ENCODE results near the gene ZEB2. TPM values are rescaled to one million over a fixed set of nuclear protein-coding genes. Genes with fewer than 3 reads are reported as not detected.

Gene ZEB2
- total and polyA plus RNA-seq, 9 donors: 55.3 to 250 (median 174) TPM

DNA sequence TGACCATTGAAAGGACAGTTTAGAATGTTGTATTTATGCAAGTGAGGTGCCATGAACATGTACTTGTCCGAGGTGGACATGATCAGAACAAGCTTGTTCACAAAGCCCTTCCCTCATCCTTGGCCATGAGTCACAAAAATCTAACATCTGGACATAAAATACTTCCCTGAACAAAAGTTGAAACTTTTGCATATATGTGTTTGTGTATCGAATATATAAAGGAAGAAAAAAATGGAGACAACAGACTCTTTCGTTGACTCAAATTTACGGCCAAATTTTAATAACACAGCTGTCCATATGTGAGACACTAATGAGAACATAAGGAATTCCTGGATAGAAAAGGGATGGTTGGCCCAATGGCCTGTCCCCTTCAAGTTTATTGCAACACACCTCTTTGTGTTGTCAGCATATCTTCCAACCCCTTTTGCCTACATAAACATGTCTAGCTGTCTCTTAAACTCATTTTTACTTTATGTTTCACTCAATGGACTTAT, 19.4 kb upstream of the ZEB2 start:
- Histone ChIP-seq H3K4me1 (ENCODE audit: insufficient read depth) (no peaks in the 10 kb centered on the region), H3K4me3 (no peak overlapping the region), H3K27me3 (no peaks in the 10 kb centered on the region), H3K9me3 (no peaks in the 10 kb centered on the region), H3K36me3 (no peaks in the 10 kb centered on the region), H3K27ac (no peak overlapping the region)
- TF ChIP-seq EP300 (IDR thresholded peaks at IDR 0.05) (no peak), POLR2A (IDR thresholded peaks at IDR 0.05) (no peak)
- TF ChIP-seq, protein P1, sequence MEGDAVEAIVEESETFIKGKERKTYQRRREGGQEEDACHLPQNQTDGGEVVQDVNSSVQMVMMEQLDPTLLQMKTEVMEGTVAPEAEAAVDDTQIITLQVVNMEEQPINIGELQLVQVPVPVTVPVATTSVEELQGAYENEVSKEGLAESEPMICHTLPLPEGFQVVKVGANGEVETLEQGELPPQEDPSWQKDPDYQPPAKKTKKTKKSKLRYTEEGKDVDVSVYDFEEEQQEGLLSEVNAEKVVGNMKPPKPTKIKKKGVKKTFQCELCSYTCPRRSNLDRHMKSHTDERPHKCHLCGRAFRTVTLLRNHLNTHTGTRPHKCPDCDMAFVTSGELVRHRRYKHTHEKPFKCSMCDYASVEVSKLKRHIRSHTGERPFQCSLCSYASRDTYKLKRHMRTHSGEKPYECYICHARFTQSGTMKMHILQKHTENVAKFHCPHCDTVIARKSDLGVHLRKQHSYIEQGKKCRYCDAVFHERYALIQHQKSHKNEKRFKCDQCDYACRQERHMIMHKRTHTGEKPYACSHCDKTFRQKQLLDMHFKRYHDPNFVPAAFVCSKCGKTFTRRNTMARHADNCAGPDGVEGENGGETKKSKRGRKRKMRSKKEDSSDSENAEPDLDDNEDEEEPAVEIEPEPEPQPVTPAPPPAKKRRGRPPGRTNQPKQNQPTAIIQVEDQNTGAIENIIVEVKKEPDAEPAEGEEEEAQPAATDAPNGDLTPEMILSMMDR (IDR thresholded peaks at IDR 0.05): no peak
- WGBS, 3 donors: 72 to 88% (median 87%) methylated on average over 4 of the region's 4 CpGs
- intact Hi-C loops (cut with DNase I): no loop called here
- no peak for DNase-seq

DNA sequence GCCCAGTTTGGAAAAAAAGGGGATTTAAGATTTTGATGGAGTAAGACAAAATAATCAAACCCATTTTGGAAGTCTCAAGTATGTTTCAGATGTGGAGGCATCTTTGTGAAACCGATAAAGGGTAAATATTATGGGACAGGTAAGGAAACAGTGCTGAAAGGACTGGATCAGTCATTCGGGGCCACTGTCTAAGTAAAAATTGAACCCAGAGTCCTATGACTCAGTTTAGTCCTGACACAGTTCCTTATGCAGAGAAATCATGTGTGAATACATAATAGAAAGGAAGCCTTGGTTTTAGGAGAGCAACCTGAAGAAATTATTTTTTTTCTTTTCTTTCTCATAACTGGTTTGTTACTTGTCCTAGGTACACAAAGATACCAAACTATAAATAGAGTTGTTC, 15.4 kb upstream of the ZEB2 start:
- no peak overlapping the region for H3K4me3 ChIP-seq
- no peak overlapping the region for H3K27ac ChIP-seq
- H3K36me3 ChIP-seq: no peaks in the 10 kb centered on the region
- no peaks in the 10 kb centered on the region for H3K27me3 ChIP-seq
- no peaks in the 10 kb centered on the region for H3K4me1 ChIP-seq (ENCODE audit: insufficient read depth)
- intact Hi-C loops (cut with DNase I): no loop called here
- H3K9me3 ChIP-seq: no peaks in the 10 kb centered on the region
- 94 to 98% (median 95%) methylated on average over 2 of the region's 2 CpGs for WGBS, 3 donors
- TF ChIP-seq, protein P1 (IDR thresholded peaks at IDR 0.05): no peak
- TF ChIP-seq POLR2A (IDR thresholded peaks at IDR 0.05) (no peak), EP300 (IDR thresholded peaks at IDR 0.05) (no peak)
- no peak for DNase-seq

DNA sequence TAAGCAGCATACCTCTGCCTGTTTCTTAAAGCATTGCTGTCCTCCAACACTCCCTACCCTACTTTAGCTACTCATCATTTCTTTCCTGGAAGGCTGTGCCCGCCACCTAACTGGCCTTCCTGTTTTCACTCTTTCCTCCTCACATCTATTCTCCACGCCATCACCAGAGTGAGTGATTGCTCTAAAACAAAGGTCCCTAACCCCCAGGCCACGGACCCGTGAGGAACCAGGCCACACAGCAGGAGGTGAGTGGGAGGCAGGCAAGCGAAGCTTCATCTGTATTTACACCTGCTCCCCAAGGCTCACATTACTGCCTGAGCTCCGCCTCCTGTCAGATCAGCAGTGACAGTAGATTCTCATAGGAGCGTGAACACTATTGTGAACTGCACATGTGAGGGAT, 13.3 kb upstream of the ZEB2 start:
- 89 to 91% (median 91%) methylated on average over 7 of the region's 7 CpGs for WGBS, 3 donors
- Histone ChIP-seq H3K4me1 (ENCODE audit: insufficient read depth) (no peaks in the 10 kb centered on the region), H3K36me3 (no peaks in the 10 kb centered on the region), H3K4me3 (no peak overlapping the region), H3K9me3 (no peaks in the 10 kb centered on the region), H3K27ac (no peak overlapping the region), H3K27me3 (no peaks in the 10 kb centered on the region)
- no peak for DNase-seq
- TF ChIP-seq EP300 (IDR thresholded peaks at IDR 0.05): no peak
- TF ChIP-seq, protein P1 (IDR thresholded peaks at IDR 0.05): no peak
- no peak for TF ChIP-seq POLR2A (IDR thresholded peaks at IDR 0.05)
- intact Hi-C loops (cut with DNase I): no loop called here

DNA sequence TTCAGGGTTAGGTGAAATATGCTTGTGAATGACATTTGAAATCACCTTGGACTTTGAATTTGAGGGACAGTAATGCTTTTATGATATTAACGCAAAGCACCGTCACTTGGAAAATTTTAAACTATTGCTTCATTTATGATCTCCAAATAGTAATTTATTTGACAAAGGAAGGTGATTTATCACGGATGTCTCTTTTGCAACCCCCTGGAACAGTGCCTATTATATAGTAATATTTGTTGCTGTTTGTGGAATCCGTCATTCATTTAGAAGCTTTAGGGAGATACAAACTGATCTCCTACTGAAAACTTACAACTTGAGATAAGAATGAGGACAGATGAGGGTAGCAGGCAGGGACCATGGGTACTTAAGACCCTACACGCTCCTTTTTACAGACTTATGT, 10.7 kb upstream of the ZEB2 start:
- intact Hi-C loops (cut with DNase I): no loop called here
- Histone ChIP-seq H3K27me3 (no peaks in the 10 kb centered on the region), H3K27ac (no peak overlapping the region), H3K36me3 (no peaks in the 10 kb centered on the region), H3K4me1 (ENCODE audit: insufficient read depth) (peaks cover 4% of the 10 kb centered on the region), H3K4me3 (no peak overlapping the region), H3K9me3 (no peaks in the 10 kb centered on the region)
- DNase-seq: no peak
- WGBS, 3 donors: 90 to 94% (median 93%) methylated on average over 5 of the region's 5 CpGs
- TF ChIP-seq EP300 (IDR thresholded peaks at IDR 0.05) (no peak), POLR2A (IDR thresholded peaks at IDR 0.05) (no peak)
- TF ChIP-seq, protein P1 (IDR thresholded peaks at IDR 0.05): no peak

Data from ovary (tissue), 9 donors.